ENCODE results near the gene DCAF6.
"Not testable (repeated sequence)": the region's sequence is repeated elsewhere in the genome, so short reads cannot be mapped to it uniquely, and the experiment has no call there.

DCAF6 gene, protein sequence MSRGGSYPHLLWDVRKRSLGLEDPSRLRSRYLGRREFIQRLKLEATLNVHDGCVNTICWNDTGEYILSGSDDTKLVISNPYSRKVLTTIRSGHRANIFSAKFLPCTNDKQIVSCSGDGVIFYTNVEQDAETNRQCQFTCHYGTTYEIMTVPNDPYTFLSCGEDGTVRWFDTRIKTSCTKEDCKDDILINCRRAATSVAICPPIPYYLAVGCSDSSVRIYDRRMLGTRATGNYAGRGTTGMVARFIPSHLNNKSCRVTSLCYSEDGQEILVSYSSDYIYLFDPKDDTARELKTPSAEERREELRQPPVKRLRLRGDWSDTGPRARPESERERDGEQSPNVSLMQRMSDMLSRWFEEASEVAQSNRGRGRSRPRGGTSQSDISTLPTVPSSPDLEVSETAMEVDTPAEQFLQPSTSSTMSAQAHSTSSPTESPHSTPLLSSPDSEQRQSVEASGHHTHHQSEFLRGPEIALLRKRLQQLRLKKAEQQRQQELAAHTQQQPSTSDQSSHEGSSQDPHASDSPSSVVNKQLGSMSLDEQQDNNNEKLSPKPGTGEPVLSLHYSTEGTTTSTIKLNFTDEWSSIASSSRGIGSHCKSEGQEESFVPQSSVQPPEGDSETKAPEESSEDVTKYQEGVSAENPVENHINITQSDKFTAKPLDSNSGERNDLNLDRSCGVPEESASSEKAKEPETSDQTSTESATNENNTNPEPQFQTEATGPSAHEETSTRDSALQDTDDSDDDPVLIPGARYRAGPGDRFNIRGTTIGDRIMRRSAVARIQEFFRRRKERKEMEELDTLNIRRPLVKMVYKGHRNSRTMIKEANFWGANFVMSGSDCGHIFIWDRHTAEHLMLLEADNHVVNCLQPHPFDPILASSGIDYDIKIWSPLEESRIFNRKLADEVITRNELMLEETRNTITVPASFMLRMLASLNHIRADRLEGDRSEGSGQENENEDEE

GRCh38 chr1:167936068-167936929, at the start of gene DCAF6:
DCAF6 (plus strand) TSS chr1:167936683; CDS start chr1:167936912, 229 bp downstream.
- peak; percentile 94 for DNase-seq

GRCh38 chr1:167887187-167887586, 49.3 kb upstream of the DCAF6 start:
- DNase-seq, result not testable (repeated sequence)

- DNase-seq, result no peak
Observed at GRCh38 chr1:167890400-167890799, 46.1 kb upstream of the DCAF6 start.

GRCh38 chr1:167893798-167894197, 42.7 kb upstream of the DCAF6 start:
- peak; percentile 16 for DNase-seq

DNA sequence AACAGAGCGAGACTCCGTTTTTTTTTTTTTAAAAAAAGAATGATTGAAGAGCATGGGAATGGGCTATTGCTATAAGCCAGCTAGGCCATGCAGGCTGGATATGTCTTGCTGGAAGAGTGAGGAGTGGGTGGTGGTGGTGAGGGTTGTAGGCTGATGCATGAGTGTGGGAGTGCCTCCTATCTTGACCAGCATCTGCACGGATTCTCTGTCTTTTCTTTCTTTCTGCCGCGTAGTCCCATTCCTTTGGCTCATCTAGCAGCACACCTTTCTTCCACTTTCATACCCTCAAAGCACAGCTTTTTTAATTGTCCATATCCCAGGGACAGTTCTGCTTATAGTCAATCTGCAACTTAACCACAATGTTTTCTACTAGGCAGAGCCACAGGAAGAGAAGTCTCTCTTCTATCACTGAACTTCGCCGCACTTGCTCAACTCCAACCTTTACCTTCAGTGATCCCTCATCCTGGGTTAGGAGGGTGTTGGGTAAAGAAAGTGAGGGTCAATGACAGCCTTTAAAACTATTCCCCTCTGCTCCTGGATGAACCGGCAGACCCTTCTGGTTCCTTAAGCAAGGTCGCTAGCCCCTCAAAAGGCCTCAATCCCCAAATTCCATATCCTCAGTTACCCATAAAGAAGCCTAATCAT, 37.8 kb upstream of the DCAF6 start:
- DNase-seq, result no peak

DNA sequence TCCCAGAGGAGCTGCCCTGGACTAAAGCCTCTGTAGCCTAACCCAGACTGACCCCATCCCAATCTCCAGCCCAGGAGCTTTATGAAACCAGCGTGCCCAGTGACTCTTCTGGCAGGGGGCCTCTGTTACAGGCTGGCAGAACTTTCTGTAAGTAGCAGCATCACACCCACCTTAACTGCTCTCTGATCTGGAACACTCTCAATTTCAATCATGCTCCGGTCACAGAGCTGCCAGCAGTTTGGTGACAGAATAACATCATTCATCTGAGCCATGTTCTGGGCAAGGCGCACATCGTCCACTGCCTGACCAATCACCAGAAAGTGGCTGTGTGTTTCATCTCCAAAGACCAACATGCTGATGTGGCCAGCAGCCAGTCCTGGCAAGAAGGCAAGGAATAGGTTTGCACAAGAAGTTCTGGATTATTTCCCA, 37.2 kb upstream of the DCAF6 start:
- no peak for DNase-seq

GRCh38 chr1:167900907-167901306, 35.6 kb upstream of the DCAF6 start:
- DNase-seq, result no peak

GRCh38 chr1:167904652-167905130, 31.8 kb upstream of the DCAF6 start:
- DNase-seq, result peak; percentile 62

DNA sequence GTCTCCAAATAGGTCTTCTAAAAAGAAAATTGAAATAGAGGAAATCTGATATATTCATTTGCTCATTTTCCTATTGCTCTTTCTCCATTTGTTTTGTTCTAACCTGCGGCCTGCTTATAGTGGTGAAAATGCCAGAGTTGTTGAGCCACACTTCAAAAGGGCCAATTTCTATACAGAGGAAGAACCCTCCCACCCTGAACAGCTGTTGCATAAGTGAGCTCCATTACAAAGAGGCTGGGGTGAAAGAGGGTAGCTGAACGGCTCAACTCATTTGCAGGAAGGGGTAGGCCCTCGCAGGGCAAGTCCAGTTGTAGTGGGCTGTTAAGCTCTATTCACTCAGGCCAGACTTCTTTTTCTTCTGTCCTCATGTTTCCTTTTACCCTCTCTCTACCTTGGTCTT, 31.3 kb upstream of the DCAF6 start:
- DNase-seq, result peak; percentile 96

DNA sequence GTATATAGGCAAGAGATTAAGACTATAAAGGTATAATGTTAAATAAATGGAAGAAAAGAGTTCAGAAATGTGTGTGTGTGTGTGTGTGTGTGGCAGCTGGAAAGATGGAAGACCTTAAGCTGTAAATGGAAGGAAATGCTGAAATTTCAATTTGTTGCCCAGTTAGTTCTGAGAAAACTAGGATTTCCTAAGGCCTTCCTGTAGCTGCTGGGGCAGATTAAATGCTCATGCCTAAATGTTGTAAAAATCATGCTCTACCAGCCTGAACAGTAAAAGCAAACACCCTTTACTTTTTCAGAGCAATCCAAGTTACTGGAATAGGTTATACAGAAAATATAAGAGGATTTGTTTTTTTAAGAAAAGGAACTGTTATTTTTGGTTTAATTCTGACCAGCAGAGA, 30.8 kb upstream of the DCAF6 start:
- DNase-seq, result peak; percentile 97

GRCh38 chr1:167909691-167910180, 26.7 kb upstream of the DCAF6 start:
- peak; percentile 54 for DNase-seq

GRCh38 chr1:167910530-167910929, 26.0 kb upstream of the DCAF6 start:
- DNase-seq, result no peak

- no peak for DNase-seq
Observed at GRCh38 chr1:167911413-167911812, 25.1 kb upstream of the DCAF6 start.

DNA sequence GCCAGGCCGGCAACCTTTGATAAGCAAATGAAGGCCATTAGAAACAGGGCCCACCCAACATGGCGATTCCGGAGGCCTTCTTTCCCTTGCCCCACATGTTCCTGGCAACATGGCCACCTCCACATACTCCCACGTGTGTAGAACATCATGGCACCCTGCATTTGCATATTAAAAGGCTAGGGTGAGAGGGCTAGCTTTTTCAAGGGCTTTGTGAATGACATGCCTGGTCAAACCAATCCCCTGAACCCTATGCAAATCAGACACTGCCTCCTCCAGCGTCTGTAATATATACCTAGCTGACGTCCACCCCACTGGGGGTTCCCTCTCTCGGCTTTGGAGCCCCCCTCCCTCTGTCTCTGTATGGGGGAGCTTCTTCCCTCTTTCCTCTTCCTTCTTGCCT, 24.2 kb upstream of the DCAF6 start:
- no peak for DNase-seq

DNA sequence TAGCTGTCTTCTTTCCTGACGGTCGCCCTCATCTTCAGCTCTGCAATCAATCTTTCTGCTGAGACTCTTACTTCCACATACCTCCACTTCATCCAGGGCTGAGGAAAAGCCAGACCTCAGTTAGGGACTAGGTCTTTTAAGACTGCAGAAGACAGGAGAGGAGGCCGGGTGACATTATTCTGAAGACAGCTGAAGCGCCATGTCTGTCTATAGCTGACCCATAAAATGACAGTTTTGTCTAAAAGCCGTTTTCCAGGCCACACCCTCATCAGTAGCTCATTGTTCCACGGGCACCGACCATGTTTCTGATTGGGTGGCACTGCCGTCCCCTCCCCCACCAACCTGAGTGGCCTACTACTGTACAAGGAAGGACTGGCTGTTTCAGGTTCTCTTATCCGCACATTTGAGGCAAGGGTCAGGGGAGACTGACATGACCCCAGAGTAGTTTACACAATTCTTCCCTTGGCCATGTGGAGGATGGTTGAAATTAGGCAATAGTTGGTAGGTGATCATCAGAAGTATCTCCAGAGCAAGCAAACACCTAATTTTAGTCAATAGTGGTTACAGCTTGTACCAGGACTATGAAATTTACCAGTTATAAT, 22.5 kb upstream of the DCAF6 start, which contains the start of gene ADCY10:
TSS of gene ADCY10 (minus strand) at position 240 of the 602 bp plus-strand sequence. CDS start 8,994 bp downstream, outside the sequence.
- DNase-seq, result no peak

DNA sequence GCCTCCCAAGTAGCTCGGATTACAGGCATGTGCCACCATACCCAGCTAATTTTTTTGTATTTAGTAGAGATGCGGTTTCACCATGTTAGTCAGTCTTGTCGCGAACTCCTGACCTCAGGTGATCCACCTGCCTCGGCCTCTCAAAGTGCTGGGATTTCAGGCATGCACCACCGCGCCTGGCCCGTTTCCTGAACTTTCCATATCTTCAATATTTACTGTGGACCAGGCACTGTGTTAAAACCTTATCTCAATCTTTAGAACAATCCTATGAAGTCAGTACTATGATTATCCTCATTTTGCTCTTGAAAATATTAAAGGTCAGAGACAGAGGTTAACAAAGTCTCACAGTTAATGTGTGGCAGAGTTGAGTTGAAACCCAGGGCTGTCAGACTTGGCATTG, 20.9 kb upstream of the DCAF6 start:
- no peak for DNase-seq

- DNase-seq, result no peak
Observed at GRCh38 chr1:167916766-167917511, 19.5 kb upstream of the DCAF6 start.

DNA sequence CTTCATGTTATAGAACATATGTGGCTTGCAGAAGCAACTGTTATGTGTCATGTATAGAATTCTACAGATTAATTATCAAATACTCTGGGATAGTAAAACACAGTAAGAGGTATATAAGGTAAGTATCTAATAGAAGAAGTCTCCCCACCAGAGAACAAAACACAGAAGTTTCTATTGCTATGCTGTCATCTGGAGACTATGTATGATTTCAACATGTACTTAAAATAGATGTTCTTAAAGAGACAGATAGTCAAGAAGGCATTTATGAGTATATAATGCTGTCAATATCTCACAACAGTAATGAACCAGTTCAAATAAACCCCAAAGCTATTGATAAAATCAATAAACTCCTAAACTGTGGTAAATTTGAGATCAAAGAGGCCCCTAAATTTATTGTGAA, 14.5 kb upstream of the DCAF6 start:
- DNase-seq, result no peak

GRCh38 chr1:167922611-167923074, 13.8 kb upstream of the DCAF6 start:
- no peak for DNase-seq

GRCh38 chr1:167923324-167924056, 13.0 kb upstream of the DCAF6 start:
- no peak for DNase-seq

All from GF-D8 (cell line).